HepG2 (cell line): ENCODE data around the gene GJD3. TPM values are rescaled to one million over a fixed set of nuclear protein-coding genes. Genes with fewer than 3 reads are reported as not detected.

ENCODE experiments used
- ATAC-seq: fragments of 200-7000 bp; cut with Tn5 transposase; 3 replicates; pipeline ENCODE4 v1.9.1; 2020; ENCODE audit warnings: mild to moderate bottlenecking, moderate library complexity
- BruUV-seq: library from RNA; stranded (reverse); fragments of 400-500 nt; replicated peaks from 2 replicates; lab custom pipeline; 2021; lab: Mats Ljungman, UMichigan
- CTCF ChIA-PET: fragments of 300-600 bp; formaldehyde crosslinking; extraction: SDS; loops from one replicate; lab custom pipeline; 2021; ENCODE audit warnings: low total read pairs, inconsistent platforms, low intra/inter-chr PET ratio; lab: Yijun Ruan, JAX
- POLR2A ChIA-PET: fragments of 350-600 bp; sonication (Branson Sonifier 250); formaldehyde crosslinking; loops from one replicate; lab custom pipeline; 2020; ENCODE audit warnings: antibody characterized with exemption, inconsistent platforms; lab: Yijun Ruan, JAX
- DNase-seq: peaks from one replicate; pipeline ENCODE4 v3.0.0-alpha.2; 2015; ENCODE audit warnings: low spot score
- FAIRE-seq: peaks from 3 replicates; lab custom pipeline; 2011; peaks lifted over from hg19 to GRCh38; lab: Jason Lieb, UNC
- H2AFZ ChIP-seq: one replicate; pipeline ENCODE4 v1.6.1; 2011; ENCODE audit warnings: low read length, inconsistent platforms
- H3K27ac ChIP-seq: fragments of 300-600 bp; 3 replicates; pipeline ENCODE4 v1.8.0; 2011; ENCODE audit warnings: mixed run types, mild to moderate bottlenecking, mixed read lengths, low read length, inconsistent platforms; ENCODE audit not compliant: insufficient read depth; ENCODE audit errors: extremely low read length
- H3K27me3 ChIP-seq, 2 experiments: fragments of 200-600 bp in 1 of 2; 2 replicates in 1 of 2; 3 replicates in 1 of 2; pipeline versions ENCODE4 v1.6.0 to v1.8.0; 2011; ENCODE audit warnings: low read length in 2 of 2, mild to moderate bottlenecking in 2 of 2, moderate library complexity in 2 of 2, inconsistent platforms in 1 of 2; ENCODE audit not compliant: insufficient read depth in 2 of 2, control insufficient read depth in 1 of 2
- H3K36me3 ChIP-seq, 2 experiments: fragments of 200-600 bp in 1 of 2; replicated peaks in 1 of 2; 2 replicates in 1 of 2; 3 replicates in 1 of 2; pipeline versions ENCODE4 v1.5.1 to v1.8.0; 2011; ENCODE audit warnings: low read length in 2 of 2, inconsistent platforms in 1 of 2; ENCODE audit not compliant: insufficient read depth in 2 of 2, control insufficient read depth in 1 of 2
- H3K4me1 ChIP-seq: 2 replicates; pipeline ENCODE4 v1.5.1; 2012; ENCODE audit warnings: low read length, inconsistent platforms; ENCODE audit not compliant: insufficient read depth
- H3K4me2 ChIP-seq: 2 replicates; pipeline ENCODE4 v1.6.0; 2011; ENCODE audit warnings: low read depth, low read length, inconsistent platforms
- H3K4me3 ChIP-seq, 3 experiments: fragments of 200-600 bp in 1 of 3; sonication (generic), shearing (Covaris generic) in 1 of 3; replicated peaks in 1 of 3; 2 replicates each; pipeline ENCODE4 v1.5.1; 2011 to 2016; ENCODE audit warnings: low read length in 3 of 3, inconsistent platforms in 2 of 3, low read depth in 2 of 3, mild to moderate bottlenecking in 2 of 3, control low read depth in 1 of 3, mixed read lengths in 1 of 3; ENCODE audit not compliant: insufficient read depth in 1 of 3
- H3K79me2 ChIP-seq: one replicate; pipeline ENCODE4 v1.6.1; 2011; ENCODE audit warnings: low read length, inconsistent platforms; ENCODE audit not compliant: insufficient read depth
- H3K9ac ChIP-seq: 2 replicates; pipeline ENCODE4 v1.6.0; 2011; ENCODE audit warnings: mild to moderate bottlenecking, low read depth, low read length, inconsistent platforms; ENCODE audit not compliant: insufficient read depth
- H3K9me3 ChIP-seq: 2 replicates; pipeline ENCODE4 v1.5.1; 2012; ENCODE audit warnings: mild to moderate bottlenecking, low read length
- H4K20me1 ChIP-seq: 2 replicates; pipeline ENCODE4 v1.6.0; 2011; ENCODE audit warnings: inconsistent platforms, mild to moderate bottlenecking, low read length, moderate library complexity; ENCODE audit not compliant: insufficient read depth
- AHR ChIP-seq: IDR thresholded peaks from 2 replicates; pipeline ENCODE4 v1.6.1; 2018; ENCODE audit warnings: missing genetic modification reagents, missing compliant biosample characterization
- ARHGAP35 ChIP-seq: sonication (generic); formaldehyde crosslinking; IDR thresholded peaks from 2 replicates; pipeline ENCODE4 v1.9.0; 2022; ENCODE audit warnings: mild to moderate bottlenecking, inconsistent platforms, moderate library complexity, missing genetic modification reagents, borderline replicate concordance
- ARNTL ChIP-seq: sonication (generic); formaldehyde crosslinking; IDR thresholded peaks from 2 replicates; pipeline ENCODE4 v1.4.0; 2020; ENCODE audit warnings: mild to moderate bottlenecking, missing genetic modification reagents
- FOSL1 ChIP-seq: sonication (generic); formaldehyde crosslinking; IDR thresholded peaks from 2 replicates; pipeline ENCODE4 v1.9.0; 2021; ENCODE audit warnings: missing genetic modification reagents, borderline replicate concordance
- GLI4 ChIP-seq: sonication (generic); formaldehyde crosslinking; IDR thresholded peaks from 2 replicates; pipeline ENCODE4 v1.5.1; 2020; ENCODE audit warnings: missing genetic modification reagents, mild to moderate bottlenecking, moderate library complexity, borderline replicate concordance
- RORA ChIP-seq: sonication (generic); formaldehyde crosslinking; IDR thresholded peaks from 2 replicates; pipeline ENCODE4 v1.5.0; 2020; ENCODE audit warnings: mild to moderate bottlenecking, missing genetic modification reagents, moderate library complexity
- SALL2 ChIP-seq: sonication (generic); formaldehyde crosslinking; IDR thresholded peaks from 2 replicates; pipeline ENCODE4 v1.8.1; 2023; ENCODE audit warnings: mild to moderate bottlenecking, missing genetic modification reagents, inconsistent platforms
- THYN1 ChIP-seq: sonication (generic); formaldehyde crosslinking; IDR thresholded peaks from 2 replicates; pipeline ENCODE4 v1.8.1; 2023; ENCODE audit warnings: low read depth, mild to moderate bottlenecking, moderate library complexity, missing genetic modification reagents, borderline replicate concordance
- ZBTB39 ChIP-seq: sonication (generic); formaldehyde crosslinking; IDR thresholded peaks from 2 replicates; pipeline ENCODE4 v1.5.0; 2020; ENCODE audit warnings: missing genetic modification reagents
- ZIK1 ChIP-seq: sonication (generic); formaldehyde crosslinking; IDR thresholded peaks from 2 replicates; pipeline ENCODE4 v1.5.0; 2020; ENCODE audit warnings: mild to moderate bottlenecking, low read depth, missing genetic modification reagents, borderline replicate concordance
- ZNF282 ChIP-seq: fragments of 450-650 bp; IDR thresholded peaks from 2 replicates; pipeline ENCODE4 v1.6.1; 2018; ENCODE audit not compliant: partially characterized antibody
- ZNF543 ChIP-seq: sonication (generic); formaldehyde crosslinking; IDR thresholded peaks from 2 replicates; pipeline ENCODE4 v1.4.0; 2020; ENCODE audit warnings: mild to moderate bottlenecking, missing genetic modification reagents
- ZNF660 ChIP-seq: sonication (generic); formaldehyde crosslinking; IDR thresholded peaks from 2 replicates; pipeline ENCODE4 v1.5.1; 2020; ENCODE audit warnings: mild to moderate bottlenecking, low read depth, missing genetic modification reagents, borderline replicate concordance
- ZNF788 ChIP-seq: sonication (generic); formaldehyde crosslinking; IDR thresholded peaks from 2 replicates; pipeline ENCODE4 v1.5.0; 2020; ENCODE audit warnings: mild to moderate bottlenecking, missing genetic modification reagents, borderline replicate concordance
- WGBS: methylation state at CpG from one replicate; pipeline ENCODE4 v1.1.6; 2017; ENCODE audit warnings: low lambda C conversion rate; 5-methylcytosine and 5-hydroxymethylcytosine counted together
- in situ Hi-C: cut with HindIII; loops from 2 replicates; pipeline ENCODE4 v1.10.0; 2017; ENCODE audit warnings: low pct_unique_long_range_greater_than_20kb; ENCODE audit not compliant: extremely low pct_ligation_motif_present
- intact Hi-C: fragments of 100-400 bp; cut with micrococcal nuclease; formaldehyde crosslinking; loops from one replicate; pipeline ENCODE4 v1.10.0; 2022; ENCODE audit not compliant: unreplicated experiment
- polyA plus RNA-seq, 8 experiments: library from polyadenylated mRNA; depleted of rRNA in 3 of 8; stranded (reverse) in 7 of 8; unstranded in 1 of 8; fragments of >200 nt; fragmentation: Illumina TruSeq in 4 of 8; extraction: Trizol in 4 of 8; gene quantifications; 2 replicates each; pipeline versions ENCODE4 v1.2.1 to v1.2.3, GENCODE V29; 2011 to 2016; ENCODE audit warnings: low read depth in 4 of 8, missing spikeins in 1 of 8, mixed read lengths in 1 of 8; ENCODE audit not compliant: insufficient read depth in 1 of 8
- total RNA-seq, 5 experiments: library from RNA; depleted of rRNA; stranded (reverse); fragments of >200 nt; fragmentation: Illumina TruSeq; extraction: Trizol; gene quantifications; 2 replicates each; pipeline ENCODE4 v1.2.3, GENCODE V29; 2016; ENCODE audit warnings: low read depth in 1 of 5
- TF ChIP-seq, protein P1 (sequence below): sonication (generic); formaldehyde crosslinking; IDR thresholded peaks from 2 replicates; pipeline ENCODE4 v1.4.0; 2020; ENCODE audit warnings: mild to moderate bottlenecking, missing genetic modification reagents

Gene GJD3
- total and polyA plus RNA-seq, 2 of the 13 experiments (the other 11 are each of a cell fraction or from before 2014, with no cell fraction given): not detected

- Histone ChIP-seq H4K20me1 (no peaks in the 10 kb centered on the region), H3K27ac (no peak overlapping the region), H3K4me1 (peaks cover 26% of the 10 kb centered on the region), H3K36me3 (no peaks in the 10 kb centered on the region), H3K27me3 (no peaks in the 10 kb centered on the region), H3K9ac (no peak overlapping the region), H3K79me2 (no peaks in the 10 kb centered on the region), H3K9me3 (no peaks in the 10 kb centered on the region), H3K4me3 (no peak overlapping the region), H2AFZ (no peak overlapping the region), H3K4me2 (no peak overlapping the region)
- TF ChIP-seq THYN1 (CRISPR knock-in tag) (no peak), AHR (no peak), ZNF660 (CRISPR knock-in tag) (no peak), ZNF282 (no peak), ZNF543 (CRISPR knock-in tag) (no peak), SALL2 (CRISPR knock-in tag) (no peak), ARNTL (CRISPR knock-in tag) (no peak), ARHGAP35 (CRISPR knock-in tag) (no peak), ZIK1 (no peak), FOSL1 (CRISPR knock-in tag) (no peak)
- no peak for DNase-seq
- CTCF ChIA-PET: no interaction called here
- WGBS: 49% methylated on average over 7 of the region's 7 CpGs
- no TSS peak for BruUV-seq
- intact Hi-C loops: no loop called here
- no peak for ATAC-seq
- FAIRE-seq: no peak
- POLR2A ChIA-PET: no interaction called here
- in situ Hi-C loops: no loop called here
Measured at GRCh38 chr17:40378966-40379365, 14.4 kb upstream of the GJD3 start.

DNA sequence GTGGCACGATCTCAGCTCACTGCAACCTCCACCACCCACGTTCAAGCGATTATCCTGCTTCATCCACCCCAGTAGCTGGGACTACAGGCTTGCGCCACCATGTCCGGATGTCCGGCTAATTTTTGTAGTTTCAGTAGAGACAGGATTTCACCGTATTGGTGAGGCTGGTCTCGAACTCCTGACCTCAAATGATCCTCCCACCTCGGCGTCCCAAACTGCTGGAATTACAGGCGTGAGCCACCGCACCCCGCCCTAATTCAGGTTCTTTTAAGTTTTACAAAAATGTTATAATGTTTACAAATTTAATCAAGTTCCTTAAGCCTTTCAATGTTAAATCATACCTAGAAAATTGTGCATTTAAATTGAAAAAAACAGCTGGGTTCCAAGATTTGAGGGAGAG is 13.3 kb upstream of the GJD3 start:
- POLR2A ChIA-PET: no interaction called here
- no peak for DNase-seq
- CTCF ChIA-PET: no interaction called here
- ATAC-seq: no peak
- Histone ChIP-seq H3K4me3 (no peak overlapping the region), H3K9me3 (peaks cover 2% of the 10 kb centered on the region; the same call in 1 of the 2 replicates), H4K20me1 (no peaks in the 10 kb centered on the region), H3K4me2 (no peak overlapping the region), H3K79me2 (no peaks in the 10 kb centered on the region), H3K27ac (no peak overlapping the region), H3K36me3 (no peaks in the 10 kb centered on the region), H2AFZ (no peak overlapping the region), H3K4me1 (peaks cover 33% of the 10 kb centered on the region), H3K9ac (no peak overlapping the region), H3K27me3 (no peaks in the 10 kb centered on the region)
- intact Hi-C loops (no loop called here), in situ Hi-C loops (no loop called here)
- no TSS peak for BruUV-seq
- FAIRE-seq: no peak
- 79% methylated on average over 13 of the region's 13 CpGs for WGBS
- TF ChIP-seq, protein P1, sequence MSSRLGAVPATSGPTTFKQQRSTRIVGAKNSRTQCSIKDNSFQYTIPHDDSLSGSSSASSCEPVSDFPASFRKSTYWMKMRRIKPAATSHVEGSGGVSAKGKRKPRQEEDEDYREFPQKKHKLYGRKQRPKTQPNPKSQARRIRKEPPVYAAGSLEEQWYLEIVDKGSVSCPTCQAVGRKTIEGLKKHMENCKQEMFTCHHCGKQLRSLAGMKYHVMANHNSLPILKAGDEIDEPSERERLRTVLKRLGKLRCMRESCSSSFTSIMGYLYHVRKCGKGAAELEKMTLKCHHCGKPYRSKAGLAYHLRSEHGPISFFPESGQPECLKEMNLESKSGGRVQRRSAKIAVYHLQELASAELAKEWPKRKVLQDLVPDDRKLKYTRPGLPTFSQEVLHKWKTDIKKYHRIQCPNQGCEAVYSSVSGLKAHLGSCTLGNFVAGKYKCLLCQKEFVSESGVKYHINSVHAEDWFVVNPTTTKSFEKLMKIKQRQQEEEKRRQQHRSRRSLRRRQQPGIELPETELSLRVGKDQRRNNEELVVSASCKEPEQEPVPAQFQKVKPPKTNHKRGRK (CRISPR knock-in tag): no peak
- TF ChIP-seq ZBTB39 (CRISPR knock-in tag) (no peak), GLI4 (CRISPR knock-in tag) (no peak), ZNF788 (CRISPR knock-in tag) (no peak), RORA (CRISPR knock-in tag) (no peak)
